Pancreas (tissue), 10 donors: ENCODE data around the gene OR7D2. TPM values are rescaled to one million over a fixed set of nuclear protein-coding genes. Genes with fewer than 3 reads are reported as not detected.

Source experiments
- ATAC-seq, 4 donors: fragments of 200-7000 bp; cut with Tn5 transposase; one replicate each; pipeline versions ENCODE4 v1.8.0 to v1.9.1; 2020; ENCODE audit warnings: mild to moderate bottlenecking in 4 of 4, moderate library complexity in 4 of 4
- DNase-seq, 6 donors: peaks; one replicate each; pipeline ENCODE4 v3.0.0-alpha.2; 2020
- FAIRE-seq: peaks from 2 replicates; lab custom pipeline; 2012; peaks lifted over from hg19 to GRCh38; lab: Jason Lieb, UNC
- H3K27ac ChIP-seq, 4 donors: fragments of 200-600 bp; sonication (generic); 1 replicate in 3 of 4; 2 replicates in 1 of 4; pipeline versions ENCODE4 v1.5.0 to v1.8.0; 2020
- H3K27me3 ChIP-seq, 4 donors: fragments of 200-600 bp; one replicate each; pipeline ENCODE4 v1.8.0; 2021
- H3K36me3 ChIP-seq, 3 donors: fragments of 200-600 bp; sonication (generic) in 1 of 3; one replicate each; pipeline versions ENCODE4 v1.5.0 to v1.8.0; 2020 to 2021
- H3K4me1 ChIP-seq, 3 donors: fragments of 200-600 bp; one replicate each; pipeline ENCODE4 v1.8.0; 2021
- H3K4me3 ChIP-seq, 4 donors: fragments of 200-600 bp; sonication (generic) in 2 of 4; one replicate each; pipeline versions ENCODE4 v1.5.0 to v1.8.0; 2020 to 2021
- H3K9me3 ChIP-seq, 4 donors: fragments of 200-600 bp; one replicate each; pipeline ENCODE4 v1.8.0; 2021
- CTCF ChIP-seq, 4 donors: fragments of 200-600 bp; sonication (generic) in 3 of 4; IDR thresholded peaks; one replicate each; pipeline versions ENCODE4 v1.5.0 to v1.8.0; 2021; ENCODE audit warnings: antibody characterized with exemption in 4 of 4
- WGBS, 2 donors: extraction: QIAGEN DNeasy Blood & Tissue Kit; methylation state at CpG; one replicate each; pipeline ENCODE4 v1.1.7; 2013; 5-methylcytosine and 5-hydroxymethylcytosine counted together
- intact Hi-C, 3 donors: fragments of 100-400 bp; cut with DNase I; formaldehyde crosslinking; loops; one replicate each; pipeline versions ENCODE4 v1.11.1 to v1.14.2; 2022
- polyA plus RNA-seq, 2 donors: library from polyadenylated mRNA; stranded (reverse); fragments of 200-250 nt; gene quantifications; one replicate each; pipeline ENCODE4 v1.2.3, GENCODE V29; 2013
- total RNA-seq, 6 donors: library from RNA; stranded (reverse); fragmentation: NEBNext Ultra II Directional in 4 of 6; extraction: Animal tissue kit (Norgen Biotek cat#: 25700) in 4 of 6; gene quantifications; one replicate each; pipeline versions ENCODE4 v1.2.1 to v1.2.4, GENCODE V29; 2021 to 2023
- donor health status: healthy with polysubstance abuse.
- donor health status: DM: no; HTN: no; CAD: no; lungs with moderate emphysema.
- donor health status: DM: no; HTN: no; CAD: no.
- donor health status: control.
- donor health status: control.
- donor health status: Bipolar disorder and iron deficiency.
- donor health status: DM: yes; HTN: yes; CAD: no.
- donor health status: DM: no; HTN: no; CAD: no.
- donor health status: DM: no; HTN: no; CAD: no.
- donor health status: DM: yes; HTN: yes; CAD: no.

Gene OR7D2
- total and polyA plus RNA-seq, 8 donors, result 0.02 to 0.04 TPM; not detected in 6

- no peak for TF ChIP-seq CTCF (IDR thresholded peaks at IDR 0.05)
These were observed 33.9 kb upstream of the OR7D2 start for GRCh38 chr19:9144920-9145319.

GRCh38 chr19:9146882-9147281 lies 31.9 kb upstream of the OR7D2 start:
- Histone ChIP-seq H3K27me3 (no peaks in the 10 kb centered on the region), H3K27ac (no peak overlapping the region), H3K36me3 (no peaks in the 10 kb centered on the region), H3K4me3 (no peak overlapping the region), H3K9me3 (peaks cover 0 to 7% (median 0%) of the 10 kb centered on the region in 4 donors), H3K4me1 (peaks cover 0 to 6% (median 2%) of the 10 kb centered on the region in 3 donors)
- intact Hi-C loops, result no loop called here
- ATAC-seq, result no peak
- TF ChIP-seq CTCF (IDR thresholded peaks at IDR 0.05), result no peak
- FAIRE-seq, result no peak
- DNase-seq, result no peak
- WGBS, 2 donors, result 97 to 100% methylated on average over 1 of the region's 1 CpG

More at GRCh38 chr19:9144920-9145319, 33.9 kb upstream of the OR7D2 start:
- ATAC-seq (no peak), FAIRE-seq (no peak), DNase-seq (no peak)
- Histone ChIP-seq H3K4me3 (no peak overlapping the region), H3K9me3 (peaks cover 0 to 7% (median 0%) of the 10 kb centered on the region in 4 donors), H3K4me1 (peaks cover 6 to 14% (median 9%) of the 10 kb centered on the region in 3 donors), H3K27me3 (no peaks in the 10 kb centered on the region), H3K36me3 (no peaks in the 10 kb centered on the region), H3K27ac (no peak overlapping the region)
- 98 to 99% methylated on average over 5 of the region's 5 CpGs for WGBS, 2 donors
- intact Hi-C loops, result no loop called here

GRCh38 chr19:9148697-9149096 lies 30.1 kb upstream of the OR7D2 start:
- no peak for TF ChIP-seq CTCF (IDR thresholded peaks at IDR 0.05)
- Histone ChIP-seq H3K27me3 (no peaks in the 10 kb centered on the region), H3K4me1 (no peaks in the 10 kb centered on the region), H3K36me3 (no peaks in the 10 kb centered on the region), H3K27ac (no peak overlapping the region), H3K9me3 (peaks cover 0 to 7% (median 0%) of the 10 kb centered on the region in 4 donors), H3K4me3 (no peak overlapping the region)
- DNase-seq, result no peak
- WGBS, 2 donors, result 98% methylated on average over 3 of the region's 3 CpGs
- intact Hi-C loops, result no loop called here
- ATAC-seq, result no peak
- FAIRE-seq, result no peak

- Histone ChIP-seq H3K27ac (no peak overlapping the region), H3K9me3 (peaks cover 0 to 4% (median 0%) of the 10 kb centered on the region in 4 donors), H3K27me3 (no peaks in the 10 kb centered on the region), H3K36me3 (no peaks in the 10 kb centered on the region), H3K4me1 (no peaks in the 10 kb centered on the region), H3K4me3 (no peak overlapping the region)
- no peak for DNase-seq
- no peak for ATAC-seq
- TF ChIP-seq CTCF (IDR thresholded peaks at IDR 0.05), result no peak
- FAIRE-seq, result no peak
- 88 to 98% methylated on average over 4 of the region's 4 CpGs for WGBS, 2 donors
- intact Hi-C loops, result no loop called here
These were observed 28.8 kb upstream of the OR7D2 start for GRCh38 chr19:9149997-9150396.

- no peak for TF ChIP-seq CTCF (IDR thresholded peaks at IDR 0.05)
- intact Hi-C loops, result no loop called here
- Histone ChIP-seq H3K4me3 (no peak overlapping the region), H3K9me3 (no peaks in the 10 kb centered on the region), H3K4me1 (no peaks in the 10 kb centered on the region), H3K36me3 (no peaks in the 10 kb centered on the region), H3K27me3 (no peaks in the 10 kb centered on the region), H3K27ac (no peak overlapping the region)
- DNase-seq (no peak), ATAC-seq (no peak), FAIRE-seq (no peak)
- WGBS, 2 donors, result 95% methylated on average over 5 of the region's 5 CpGs
These were observed 28.1 kb upstream of the OR7D2 start for GRCh38 chr19:9150650-9151049.
